ENCODE data around the gene MYRF. TPM values are rescaled to one million over a fixed set of nuclear protein-coding genes. Genes with fewer than 3 reads are reported as not detected.

MYRF gene
- total RNA-seq, 1 donor from 2014 or later, result 0.78 TPM

DNA sequence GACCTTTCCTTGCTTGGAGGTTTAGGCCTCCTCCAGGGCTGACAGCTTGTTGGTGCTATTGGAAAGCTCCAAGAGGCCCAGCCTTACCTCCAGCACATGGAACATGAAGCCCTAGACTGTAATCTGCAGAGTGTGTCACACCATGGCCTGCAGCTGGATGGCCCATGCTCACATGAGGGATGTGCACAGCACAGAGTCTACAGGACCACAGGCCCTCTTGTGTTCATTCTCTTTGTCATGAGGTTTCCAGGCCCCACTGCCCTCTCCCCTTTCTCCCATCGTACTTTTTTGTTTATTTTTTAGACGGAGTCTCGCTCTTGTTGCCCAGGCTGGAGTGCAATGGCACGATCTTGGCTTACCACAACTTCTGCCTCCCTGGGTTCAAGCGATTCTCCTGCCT is 54.3 kb downstream of the MYRF start:
- TF ChIP-seq, protein P1, sequence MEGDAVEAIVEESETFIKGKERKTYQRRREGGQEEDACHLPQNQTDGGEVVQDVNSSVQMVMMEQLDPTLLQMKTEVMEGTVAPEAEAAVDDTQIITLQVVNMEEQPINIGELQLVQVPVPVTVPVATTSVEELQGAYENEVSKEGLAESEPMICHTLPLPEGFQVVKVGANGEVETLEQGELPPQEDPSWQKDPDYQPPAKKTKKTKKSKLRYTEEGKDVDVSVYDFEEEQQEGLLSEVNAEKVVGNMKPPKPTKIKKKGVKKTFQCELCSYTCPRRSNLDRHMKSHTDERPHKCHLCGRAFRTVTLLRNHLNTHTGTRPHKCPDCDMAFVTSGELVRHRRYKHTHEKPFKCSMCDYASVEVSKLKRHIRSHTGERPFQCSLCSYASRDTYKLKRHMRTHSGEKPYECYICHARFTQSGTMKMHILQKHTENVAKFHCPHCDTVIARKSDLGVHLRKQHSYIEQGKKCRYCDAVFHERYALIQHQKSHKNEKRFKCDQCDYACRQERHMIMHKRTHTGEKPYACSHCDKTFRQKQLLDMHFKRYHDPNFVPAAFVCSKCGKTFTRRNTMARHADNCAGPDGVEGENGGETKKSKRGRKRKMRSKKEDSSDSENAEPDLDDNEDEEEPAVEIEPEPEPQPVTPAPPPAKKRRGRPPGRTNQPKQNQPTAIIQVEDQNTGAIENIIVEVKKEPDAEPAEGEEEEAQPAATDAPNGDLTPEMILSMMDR (IDR thresholded peaks at IDR 0.05), result no peak
- ATAC-seq (ENCODE audit: low read depth) (no peak), DNase-seq (no peak)
- Mint-ChIP-seq H3K27me3 (no peaks in the 10 kb centered on the region), H3K36me3 (ENCODE audit: low read depth) (peaks cover 25% of the 10 kb centered on the region), H3K4me1 (no peaks in the 10 kb centered on the region), H3K27ac (no peak overlapping the region), H3K9me3 (no peaks in the 10 kb centered on the region), H3K4me3 (no peak overlapping the region)
- ChIA-PET POLR2A (interaction anchor here (1.0 to 1.9 kb wide), 2 partner anchors 8 to 10 kb away, joined by 3 to 5 read pairs; no protein-coding TSS in a partner anchor), CTCF (interaction anchor here (1.4 to 1.6 kb wide), 2 partner anchors 9 to 92 kb away, joined by 3 to 4 read pairs; no protein-coding TSS in a partner anchor)
- intact Hi-C loops (cut with micrococcal nuclease), result no loop called here

DNA sequence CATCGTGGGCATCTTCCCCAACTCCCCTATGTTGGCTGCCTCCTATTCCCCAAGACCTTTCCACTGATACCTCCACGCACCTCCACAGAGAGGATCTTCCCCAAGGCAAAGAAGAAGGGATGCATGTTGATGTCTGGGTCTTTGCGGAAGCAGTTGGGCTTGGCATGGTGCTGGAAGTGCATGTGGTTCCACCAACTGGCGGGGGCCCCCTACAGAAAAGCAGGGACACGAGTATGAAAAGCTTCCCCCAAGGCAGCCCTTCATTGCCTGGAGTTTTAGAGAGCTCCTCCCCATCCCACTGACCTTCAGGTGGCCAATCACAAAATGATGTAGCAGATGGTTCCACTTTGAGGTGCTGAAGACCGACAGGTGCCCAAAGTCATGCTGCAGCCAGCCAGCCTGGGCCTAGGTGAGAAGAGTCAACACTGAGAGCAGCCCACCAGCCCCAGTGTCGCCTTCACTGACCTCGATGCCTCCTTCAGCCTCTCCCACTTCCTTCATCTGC is 58.3 kb downstream of the MYRF start:
- no peak for ATAC-seq (ENCODE audit: low read depth)
- no peak for DNase-seq
- CTCF ChIA-PET, result no interaction called here
- intact Hi-C loops (cut with micrococcal nuclease), result loop anchor here (10.0 kb wide), 1 partner anchor 226 kb away; the partner anchor contains the start of gene SYT7
- peaks cover 7% of the 10 kb centered on the region for H3K4me1 Mint-ChIP-seq
- H3K27ac Mint-ChIP-seq, result no peak overlapping the region
- POLR2A ChIA-PET, result no interaction called here
- no peaks in the 10 kb centered on the region for H3K27me3 Mint-ChIP-seq
- peaks cover 10% of the 10 kb centered on the region for H3K36me3 Mint-ChIP-seq (ENCODE audit: low read depth)
- H3K4me3 Mint-ChIP-seq, result no peak overlapping the region
- H3K9me3 Mint-ChIP-seq, result no peaks in the 10 kb centered on the region
- TF ChIP-seq, protein P1 (IDR thresholded peaks at IDR 0.05), result no peak

DNA sequence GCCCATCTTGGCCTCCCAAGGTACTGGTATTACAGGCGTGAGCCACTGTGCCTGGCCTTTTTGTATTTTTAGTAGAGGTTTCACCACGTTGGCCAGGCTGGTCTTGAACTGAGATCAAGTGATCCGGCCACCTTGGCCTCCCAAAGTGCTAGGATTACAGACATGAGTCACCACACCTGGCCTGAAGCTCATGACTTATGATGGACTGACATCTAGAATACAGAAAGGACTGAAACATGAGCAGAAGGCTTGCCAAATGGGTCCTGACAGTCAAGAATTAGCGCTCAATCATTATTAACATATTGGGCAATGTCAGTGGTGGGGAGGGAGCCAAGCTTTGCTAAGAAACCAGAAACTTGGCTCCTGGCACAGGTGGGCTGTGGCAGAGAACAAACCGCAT is 59.4 kb downstream of the MYRF start:
- H3K4me3 Mint-ChIP-seq, result no peak overlapping the region
- peaks cover 4% of the 10 kb centered on the region for H3K27me3 Mint-ChIP-seq
- H3K36me3 Mint-ChIP-seq (ENCODE audit: low read depth), result peaks cover 13% of the 10 kb centered on the region
- no peak overlapping the region for H3K27ac Mint-ChIP-seq
- ChIA-PET POLR2A (interaction anchor here (0.7 to 1.9 kb wide), 3 partner anchors 17 to 84 kb away, joined by 3 to 6 read pairs (median 3); partner anchors contain the start of genes FADS2, FEN1 and TMEM258), CTCF (interaction anchor here (5.0 kb wide), 1 partner anchor 15 kb away, joined by 58 read pairs; no protein-coding TSS in a partner anchor)
- intact Hi-C loops (cut with micrococcal nuclease), result loop anchor here (10.0 kb wide), 1 partner anchor 227 kb away; the partner anchor contains the start of gene SYT7
- TF ChIP-seq, protein P1 (IDR thresholded peaks at IDR 0.05), result no peak
- H3K4me1 Mint-ChIP-seq, result peaks cover 12% of the 10 kb centered on the region
- DNase-seq (no peak), ATAC-seq (ENCODE audit: low read depth) (no peak)
- no peaks in the 10 kb centered on the region for H3K9me3 Mint-ChIP-seq

DNA sequence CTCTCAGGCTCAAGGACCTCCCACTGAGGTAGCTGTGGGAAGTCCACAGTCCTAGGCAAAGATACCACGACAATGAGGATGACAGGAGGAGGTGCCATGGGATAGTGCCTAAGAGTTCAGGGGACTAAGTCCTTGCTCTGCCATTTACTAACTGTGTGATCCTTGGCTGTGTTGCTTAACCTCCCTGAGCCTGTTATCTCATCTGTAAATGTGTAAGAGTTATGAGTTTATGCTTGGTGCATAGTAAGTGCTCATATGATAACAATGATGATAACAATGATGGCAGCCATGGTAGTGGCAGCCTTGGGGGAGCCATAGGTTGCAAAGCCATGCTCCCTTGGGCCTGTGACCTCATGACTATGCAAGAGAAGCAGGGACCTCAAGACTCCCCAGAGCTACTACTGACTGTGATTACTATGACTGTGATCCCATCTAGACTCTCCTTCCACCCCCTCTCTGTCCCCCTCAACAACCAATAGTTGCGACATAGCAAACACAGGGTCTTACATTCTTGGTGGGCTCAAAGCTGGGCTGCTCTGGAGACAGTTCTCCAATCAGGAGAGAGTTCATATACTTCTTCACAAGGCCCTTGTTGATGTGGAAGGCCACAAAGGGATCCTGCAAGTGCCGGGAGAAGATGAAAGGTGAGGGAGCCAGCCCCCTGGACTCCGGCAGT is 60.4 kb downstream of the MYRF start:
- TF ChIP-seq, protein P1 (IDR thresholded peaks at IDR 0.05), result no peak

More for the DNA sequence above, 60.4 kb downstream of the MYRF start:
- ChIA-PET CTCF (interaction anchor here (5.0 kb wide), 1 partner anchor 16 kb away, joined by 58 read pairs; no protein-coding TSS in a partner anchor), POLR2A (interaction anchor here (0.7 to 1.9 kb wide), 4 partner anchors 16 to 83 kb away, joined by 3 to 6 read pairs (median 4); partner anchors contain the start of genes FADS2, FEN1 and TMEM258)
- Mint-ChIP-seq H3K36me3 (ENCODE audit: low read depth) (peaks cover 13% of the 10 kb centered on the region), H3K4me1 (peaks cover 16% of the 10 kb centered on the region), H3K27ac (no peak overlapping the region), H3K27me3 (peaks cover 4% of the 10 kb centered on the region), H3K9me3 (no peaks in the 10 kb centered on the region), H3K4me3 (no peak overlapping the region)
- ATAC-seq (ENCODE audit: low read depth) (no peak), DNase-seq (no peak)
- intact Hi-C loops (cut with micrococcal nuclease), result loop anchor here (10.0 kb wide), 1 partner anchor 228 kb away; the partner anchor contains the start of gene SYT7
